Right cardiac atrium (tissue), 5 donors: ENCODE measurements around the gene OR11A1. TPM values are rescaled to one million over a fixed set of nuclear protein-coding genes. Genes with fewer than 3 reads are reported as not detected.

ENCODE experiments used
- ATAC-seq, 2 donors: fragments of 200-7000 bp; cut with Tn5 transposase; one replicate each; pipeline versions ENCODE4 v1.8.0 to v1.9.1; 2020; ENCODE audit warnings: moderate library complexity in 2 of 2, mild to moderate bottlenecking in 1 of 2
- DNase-seq, 3 donors: peaks; one replicate each; pipeline ENCODE4 v3.0.0-alpha.2; 2020
- H3K27ac ChIP-seq: one replicate; pipeline ENCODE4 v1.5.1; 2013; ENCODE audit warnings: mild to moderate bottlenecking, low read length, control low read depth, moderate library complexity
- H3K27me3 ChIP-seq: one replicate; pipeline ENCODE4 v1.6.1; 2013; ENCODE audit not compliant: control insufficient read depth, insufficient read depth
- H3K4me1 ChIP-seq: one replicate; pipeline ENCODE4 v1.6.1; 2013; ENCODE audit warnings: low read length; ENCODE audit not compliant: control insufficient read depth, insufficient read depth
- H3K4me3 ChIP-seq: one replicate; pipeline ENCODE4 v1.5.1; 2013; ENCODE audit warnings: low read length, control low read depth
- H3K9me3 ChIP-seq: one replicate; pipeline ENCODE4 v1.6.1; 2013; ENCODE audit warnings: low read length; ENCODE audit not compliant: control insufficient read depth
- WGBS: extraction: QIAGEN DNeasy Blood & Tissue Kit; methylation state at CpG from one replicate; pipeline ENCODE4 v1.1.7; 2013; 5-methylcytosine and 5-hydroxymethylcytosine counted together
- intact Hi-C, 4 donors: fragments of 100-400 bp; cut with DNase I; formaldehyde crosslinking; loops; one replicate each; pipeline versions ENCODE4 v1.11.0 to v1.14.0; 2022 to 2023
- long read RNA-seq, 4 donors: library from polyadenylated mRNA; unstranded; transcript quantifications; one replicate each; pipeline ENCODE4 v2.0.0, GENCODE V29; 2020 to 2021
- polyA plus RNA-seq: library from polyadenylated mRNA; stranded (reverse); fragments of 200-250 nt; gene quantifications from one replicate; pipeline ENCODE4 v1.2.3, GENCODE V29; 2013
- total RNA-seq, 4 donors: library from RNA; stranded (reverse); fragmentation: NEBNext Ultra II Directional; extraction: Animal tissue kit (Norgen Biotek cat#: 25700); gene quantifications; one replicate each; pipeline ENCODE4 v1.2.1, GENCODE V29; 2021
- donor health status: healthy with polysubstance abuse.
- donor health status: DM: no; HTN: yes; CAD: no.
- donor health status: DM: no; HTN: no; CAD: no.
- donor health status: DM: no; HTN: yes; CAD: no; lungs with severe emphysema.
- donor health status: DM: yes; HTN: yes; CAD: no.

The OR11A1 gene, protein sequence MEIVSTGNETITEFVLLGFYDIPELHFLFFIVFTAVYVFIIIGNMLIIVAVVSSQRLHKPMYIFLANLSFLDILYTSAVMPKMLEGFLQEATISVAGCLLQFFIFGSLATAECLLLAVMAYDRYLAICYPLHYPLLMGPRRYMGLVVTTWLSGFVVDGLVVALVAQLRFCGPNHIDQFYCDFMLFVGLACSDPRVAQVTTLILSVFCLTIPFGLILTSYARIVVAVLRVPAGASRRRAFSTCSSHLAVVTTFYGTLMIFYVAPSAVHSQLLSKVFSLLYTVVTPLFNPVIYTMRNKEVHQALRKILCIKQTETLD
- total RNA-seq = not detected
- polyA plus RNA-seq = not detected
- long read RNA-seq, donor 1 = 0 reads
- long read RNA-seq, donor 2 = 0 reads
- long read RNA-seq, donor 3 = 0 reads
- long read RNA-seq, donor 4 = 0 reads

DNA sequence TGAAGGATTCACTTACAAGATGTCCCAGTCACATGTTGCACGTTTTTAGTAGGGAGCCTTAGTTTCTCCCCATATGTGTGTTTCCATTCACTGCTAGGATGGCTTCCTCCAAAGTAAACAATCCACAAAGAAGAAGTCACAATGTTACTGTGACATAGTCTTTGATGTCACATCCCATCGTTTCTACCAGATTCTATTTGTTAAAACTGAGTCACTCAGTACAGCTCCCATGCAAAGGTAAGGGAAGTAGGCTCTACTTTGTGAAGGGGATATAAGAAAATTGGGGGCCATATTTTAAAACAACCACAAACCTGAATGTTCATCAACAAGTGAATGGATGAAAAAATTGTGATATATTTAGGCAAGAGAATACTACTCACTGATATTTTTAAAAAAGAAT lies at the start of gene OR11A1, which contains the start of gene OR2H1:
TSS of gene OR11A1 (minus strand) at position 101 of the 400 bp plus-strand sequence. CDS start 29,430 bp downstream, outside the sequence.
TSS of gene OR2H1 (plus strand) at position 185 of the 400 bp plus-strand sequence. CDS start 4,615 bp downstream, outside the sequence.
- 58% methylated on average over 2 of the region's 2 CpGs for WGBS
- intact Hi-C loops = no loop called here
- no peak for DNase-seq
- Histone ChIP-seq H3K4me1 (no peaks in the 10 kb centered on the region), H3K9me3 (no peaks in the 10 kb centered on the region), H3K27ac (no peak within 1 kb of the TSS), H3K4me3 (no peak within 1 kb of the TSS), H3K27me3 (no peaks in the 10 kb centered on the region)
- no peak for ATAC-seq

DNA sequence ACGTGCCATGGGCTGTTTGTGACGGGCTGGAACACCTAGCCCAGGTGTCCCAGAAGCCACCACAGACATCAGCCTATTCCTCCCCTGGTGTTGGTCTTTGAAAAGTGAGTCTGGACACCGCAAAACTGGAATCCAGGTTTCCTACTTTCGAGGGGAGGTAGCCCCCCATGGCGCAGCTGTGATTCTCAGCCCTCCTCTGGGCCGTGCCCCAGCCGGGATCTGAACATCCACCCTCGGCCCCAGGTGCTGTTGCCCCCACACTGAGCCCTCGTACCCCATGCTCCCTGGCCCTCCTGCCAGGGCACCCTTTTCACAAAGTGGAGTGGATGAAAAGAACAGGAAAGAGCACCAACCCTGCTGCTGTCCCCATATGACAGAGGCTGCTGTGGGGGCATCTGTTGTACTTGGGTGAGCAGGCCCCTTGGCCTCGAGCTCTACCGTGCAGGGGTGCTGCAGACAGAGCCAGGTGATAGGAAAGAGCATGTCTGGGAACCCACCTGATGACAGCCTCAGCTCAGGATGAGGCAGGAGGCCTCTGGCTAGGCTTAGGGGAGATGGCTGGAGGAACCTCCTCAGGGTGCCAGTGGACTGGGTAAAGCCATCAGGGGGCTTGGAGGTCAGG lies 49.7 kb upstream of the OR11A1 start:
- Histone ChIP-seq H3K27me3 (no peaks in the 10 kb centered on the region), H3K27ac (no peak overlapping the region), H3K4me1 (no peaks in the 10 kb centered on the region), H3K9me3 (no peaks in the 10 kb centered on the region), H3K4me3 (no peak overlapping the region)
- ATAC-seq (no peak), DNase-seq (no peak)
- intact Hi-C loops = no loop called here
- WGBS = 70% methylated on average over 11 of the region's 11 CpGs

DNA sequence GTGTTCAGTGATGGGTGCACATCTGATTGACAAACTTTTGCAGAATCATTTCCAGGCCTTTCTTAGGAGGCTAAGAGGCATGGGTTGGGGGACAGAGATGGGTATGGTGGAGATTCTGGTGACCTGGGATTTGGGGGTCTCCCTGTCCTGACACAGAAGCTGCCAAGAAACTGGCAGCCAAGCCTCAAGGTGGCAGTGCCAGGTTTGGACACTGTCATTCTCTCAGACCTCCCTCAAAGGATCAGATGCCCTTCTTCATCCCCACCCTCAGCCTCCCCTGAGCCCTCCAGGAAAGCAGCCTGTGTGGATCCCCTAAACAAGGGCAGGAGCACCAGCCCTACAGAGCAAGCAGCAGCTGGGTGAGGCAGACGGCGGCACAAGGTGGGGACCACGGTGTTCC lies 48.9 kb upstream of the OR11A1 start:
- intact Hi-C loops = no loop called here
- no peak for DNase-seq
- no peak overlapping the region for H3K27ac ChIP-seq
- no peak for ATAC-seq
- H3K4me1 ChIP-seq = no peaks in the 10 kb centered on the region
- no peaks in the 10 kb centered on the region for H3K27me3 ChIP-seq
- WGBS = 88% methylated on average over 3 of the region's 3 CpGs
- no peak overlapping the region for H3K4me3 ChIP-seq
- H3K9me3 ChIP-seq = no peaks in the 10 kb centered on the region

DNA sequence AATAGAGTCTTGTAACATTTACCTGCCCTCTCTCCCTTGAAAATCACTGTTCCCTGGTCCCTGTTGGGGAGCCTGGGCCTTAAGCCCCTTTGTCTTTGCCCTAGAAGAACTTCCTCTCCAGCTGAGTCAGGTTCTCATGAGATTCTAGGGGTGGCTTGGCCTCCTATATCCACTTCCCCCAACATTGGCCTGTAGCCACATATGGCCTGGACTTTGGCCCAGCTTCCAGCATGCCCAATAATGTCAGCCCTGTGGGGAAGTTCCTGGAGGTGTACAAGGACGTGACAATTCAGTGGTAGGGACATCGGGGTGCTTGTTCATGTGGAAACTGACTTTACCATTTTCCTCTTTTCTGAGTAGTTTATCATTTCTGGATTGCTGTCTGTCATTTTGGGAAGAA lies 48.1 kb upstream of the OR11A1 start:
- H3K27me3 ChIP-seq = no peaks in the 10 kb centered on the region
- no peaks in the 10 kb centered on the region for H3K4me1 ChIP-seq
- ATAC-seq (no peak), DNase-seq (no peak)
- no peak overlapping the region for H3K4me3 ChIP-seq
- intact Hi-C loops = no loop called here
- no peaks in the 10 kb centered on the region for H3K9me3 ChIP-seq
- WGBS = 59% methylated on average over 2 of the region's 2 CpGs
- H3K27ac ChIP-seq = no peak overlapping the region

DNA sequence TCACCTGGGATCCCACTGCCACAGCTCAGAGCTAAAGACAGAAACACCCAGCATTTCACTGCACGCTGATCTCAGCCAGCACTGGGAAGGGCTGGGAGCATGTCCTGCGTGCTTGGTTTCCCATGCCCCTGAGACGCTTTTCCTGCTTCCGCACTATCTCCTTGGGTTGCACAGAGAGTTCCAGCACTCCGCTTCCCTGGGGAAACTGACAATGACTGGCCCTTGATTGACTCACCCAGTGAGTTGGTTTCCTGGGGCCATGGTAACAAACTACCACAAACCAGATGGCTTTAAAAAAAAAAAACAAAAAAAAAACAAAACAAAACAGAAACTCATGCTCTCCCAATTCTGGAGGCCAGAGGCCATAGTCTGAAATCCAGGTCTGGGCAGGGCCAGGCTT lies 45.7 kb upstream of the OR11A1 start:
- no peaks in the 10 kb centered on the region for H3K4me1 ChIP-seq
- ATAC-seq = no peak
- intact Hi-C loops = no loop called here
- no peak for DNase-seq
- H3K27ac ChIP-seq = no peak overlapping the region
- H3K9me3 ChIP-seq = no peaks in the 10 kb centered on the region
- H3K27me3 ChIP-seq = no peaks in the 10 kb centered on the region
- WGBS = 71% methylated on average over 5 of the region's 5 CpGs
- no peak overlapping the region for H3K4me3 ChIP-seq

DNA sequence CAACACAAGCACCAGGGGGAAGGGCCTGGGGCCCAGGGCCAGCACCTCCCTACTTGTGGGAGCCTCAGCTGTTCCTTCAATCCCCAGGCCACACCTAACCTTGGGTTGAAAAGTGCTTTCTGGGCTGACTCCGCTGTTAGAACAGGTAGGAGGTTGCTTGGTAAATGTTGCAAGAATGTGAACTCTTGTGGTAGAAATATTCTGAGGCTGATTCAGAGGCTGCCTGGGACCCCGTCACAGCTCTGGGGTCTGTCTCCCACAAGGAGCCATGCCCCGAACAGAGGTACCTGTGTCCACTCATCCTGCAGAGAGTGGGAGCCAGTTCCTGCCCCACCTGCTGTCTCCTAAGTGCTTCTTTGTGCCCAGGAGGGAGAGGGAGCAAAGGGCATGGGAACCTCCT lies 45.3 kb upstream of the OR11A1 start:
- 83% methylated on average over 3 of the region's 3 CpGs for WGBS
- ATAC-seq (no peak), DNase-seq (no peak)
- intact Hi-C loops = no loop called here
- Histone ChIP-seq H3K27me3 (no peaks in the 10 kb centered on the region), H3K4me3 (no peak overlapping the region), H3K4me1 (no peaks in the 10 kb centered on the region), H3K9me3 (no peaks in the 10 kb centered on the region), H3K27ac (no peak overlapping the region)

DNA sequence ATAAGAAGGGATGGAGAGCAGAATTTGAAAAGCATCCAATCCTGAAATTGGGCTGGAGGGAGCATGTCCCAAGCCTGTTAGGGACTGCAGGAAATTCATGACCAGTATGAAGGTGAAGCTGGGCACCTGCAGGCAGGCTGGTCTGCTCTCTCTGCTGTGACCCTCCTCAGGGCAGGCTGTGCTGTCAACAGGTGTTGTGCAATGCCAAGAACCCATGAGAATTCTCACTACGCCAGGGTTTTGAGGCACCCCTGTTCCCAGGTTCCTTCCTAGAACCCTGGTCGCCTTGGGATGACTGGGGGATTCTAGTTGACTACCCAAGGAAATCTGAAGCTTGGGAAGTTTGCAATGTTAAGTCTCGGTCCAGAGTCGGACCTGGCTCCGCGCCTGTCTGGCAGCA lies 44.2 kb upstream of the OR11A1 start:
- Histone ChIP-seq H3K4me3 (no peak overlapping the region), H3K4me1 (no peaks in the 10 kb centered on the region), H3K9me3 (no peaks in the 10 kb centered on the region), H3K27ac (no peak overlapping the region), H3K27me3 (no peaks in the 10 kb centered on the region)
- intact Hi-C loops = no loop called here
- WGBS = 86% methylated on average over 6 of the region's 6 CpGs
- DNase-seq (no peak), ATAC-seq (no peak)

DNA sequence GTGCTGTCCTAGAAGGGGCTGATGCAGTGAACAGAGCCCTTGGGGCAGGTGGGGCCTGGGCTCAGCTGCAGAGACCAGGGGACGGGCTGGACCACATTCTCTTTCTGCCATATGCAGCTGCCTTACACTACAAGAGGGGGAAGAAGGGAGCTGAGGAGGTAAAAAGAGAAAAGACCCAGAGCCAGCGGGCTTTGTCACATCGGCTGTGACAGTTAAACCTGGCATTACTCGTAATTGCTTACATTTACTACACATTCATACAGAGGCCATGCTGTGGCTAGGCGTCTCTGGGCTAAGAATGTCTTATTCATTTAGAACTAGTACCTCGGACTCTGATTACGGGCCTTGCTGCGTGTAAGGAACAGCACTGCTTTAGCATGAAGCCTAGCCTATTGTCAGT lies 43.7 kb upstream of the OR11A1 start:
- intact Hi-C loops = no loop called here
- DNase-seq (peak in 1 of 3 donors; percentile 37), ATAC-seq (no peak)
- no peaks in the 10 kb centered on the region for H3K4me1 ChIP-seq
- no peaks in the 10 kb centered on the region for H3K9me3 ChIP-seq
- H3K4me3 ChIP-seq = no peak overlapping the region
- WGBS = 79% methylated on average over 8 of the region's 8 CpGs
- no peak overlapping the region for H3K27ac ChIP-seq
- H3K27me3 ChIP-seq = no peaks in the 10 kb centered on the region

DNA sequence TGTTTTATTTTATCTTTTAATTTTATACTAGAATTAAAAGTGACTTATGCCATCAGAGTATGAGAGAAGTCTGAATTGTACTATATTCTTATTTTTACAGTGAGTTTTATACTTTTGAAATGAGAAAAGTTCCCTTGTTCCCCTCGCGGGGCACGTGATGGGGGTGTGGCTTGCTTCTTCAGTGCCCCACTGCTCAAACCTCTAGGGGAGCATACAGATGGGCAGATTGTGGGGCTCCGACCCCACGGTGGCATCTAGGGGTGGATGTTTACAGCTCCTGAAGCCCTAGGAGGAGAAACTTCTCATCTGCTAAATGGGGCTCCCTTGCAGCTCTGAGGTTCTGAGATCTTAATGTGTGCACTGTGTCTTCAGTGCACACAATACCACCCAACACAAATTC lies 42.8 kb upstream of the OR11A1 start:
- no peak for ATAC-seq

DNA sequence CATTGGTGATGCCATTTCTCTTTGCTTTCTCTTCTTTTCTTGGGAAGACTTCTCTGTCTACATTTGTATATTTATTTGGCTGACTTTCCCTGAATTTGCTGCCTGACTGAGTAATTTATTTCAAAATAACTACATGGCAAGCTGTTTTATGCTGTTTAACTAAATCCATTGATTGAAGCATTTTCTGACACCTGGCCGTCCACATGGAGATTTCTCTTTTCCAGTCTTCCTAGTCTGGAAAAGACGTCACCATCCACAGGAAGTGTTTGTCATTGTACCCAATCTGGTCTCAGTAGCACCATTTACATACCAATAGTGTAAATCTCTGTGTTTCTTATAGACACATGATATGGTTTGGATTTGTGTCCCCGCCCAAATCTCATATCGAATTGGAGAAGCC lies 40.1 kb upstream of the OR11A1 start:
- Histone ChIP-seq H3K27me3 (no peaks in the 10 kb centered on the region), H3K4me3 (no peak overlapping the region), H3K4me1 (no peaks in the 10 kb centered on the region), H3K9me3 (no peaks in the 10 kb centered on the region), H3K27ac (no peak overlapping the region)
- no peak for DNase-seq
- WGBS = 75% methylated on average over 4 of the region's 4 CpGs
- no peak for ATAC-seq
- intact Hi-C loops = no loop called here

More for the DNA sequence above, 42.8 kb upstream of the OR11A1 start:
- no peaks in the 10 kb centered on the region for H3K27me3 ChIP-seq
- H3K9me3 ChIP-seq = no peaks in the 10 kb centered on the region
- no peaks in the 10 kb centered on the region for H3K4me1 ChIP-seq
- 76% methylated on average over 5 of the region's 5 CpGs for WGBS
- DNase-seq = no peak
- no peak overlapping the region for H3K27ac ChIP-seq
- intact Hi-C loops = no loop called here
- H3K4me3 ChIP-seq = no peak overlapping the region

DNA sequence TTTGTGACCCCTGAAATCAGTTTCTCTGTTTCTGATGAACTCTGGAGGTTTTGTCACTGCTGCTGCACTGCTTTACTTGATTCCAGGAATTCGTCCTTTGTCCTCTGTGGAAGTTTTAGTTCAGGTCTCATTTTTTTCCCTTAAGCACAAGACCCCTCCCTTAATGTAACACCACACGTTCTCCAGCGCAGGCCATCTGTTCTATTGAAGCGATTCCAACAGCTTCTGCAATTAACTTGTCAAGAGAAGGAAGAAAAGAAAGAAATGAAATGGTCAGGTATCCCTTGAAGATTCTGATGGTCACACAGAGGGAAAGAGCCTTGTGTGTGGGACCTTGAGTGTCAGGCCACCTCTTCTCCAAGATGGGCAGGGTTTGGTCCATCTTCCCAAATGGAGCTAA lies 38.7 kb upstream of the OR11A1 start:
- 63% methylated on average over 4 of the region's 4 CpGs for WGBS
- Histone ChIP-seq H3K4me1 (no peaks in the 10 kb centered on the region), H3K4me3 (no peak overlapping the region), H3K27me3 (no peaks in the 10 kb centered on the region), H3K27ac (no peak overlapping the region), H3K9me3 (no peaks in the 10 kb centered on the region)
- no peak for DNase-seq
- intact Hi-C loops = no loop called here
- no peak for ATAC-seq
